ENCODE results near the gene MXRA7.

Gene MXRA7

DNA sequence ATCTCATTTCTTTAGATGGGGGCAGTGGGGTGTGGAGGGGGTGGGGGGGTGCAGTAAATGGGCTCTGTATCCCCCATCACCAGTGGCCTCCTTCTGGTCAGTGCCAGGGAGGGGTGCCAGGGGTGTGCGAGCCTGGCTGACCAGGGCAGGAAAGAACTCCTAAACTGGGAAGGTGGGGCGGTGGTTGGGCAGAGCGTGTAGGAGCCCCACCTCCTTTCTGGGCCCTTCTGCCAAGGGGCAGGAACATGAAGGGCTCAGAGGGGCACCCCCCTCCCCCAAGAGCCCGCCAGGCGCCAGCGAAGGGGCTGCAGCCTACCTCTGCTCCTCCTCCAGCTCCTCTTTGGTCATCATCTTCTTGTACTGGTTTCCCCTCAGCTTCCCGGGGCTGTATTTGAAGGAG is 26.0 kb downstream of the MXRA7 start:
- Histone ChIP-seq H3K27me3 (replicated peaks; ENCODE audit: control insufficient read depth, insufficient read depth, low read length) (no peaks in the 10 kb centered on the region; the same call in none of the 2 replicates), H3K36me3 (ENCODE audit: control insufficient read depth, insufficient read depth, low read length) (no peaks in the 10 kb centered on the region), H3K4me3 (replicated peaks; ENCODE audit: low read depth, low read length) (no peak overlapping the region)
- DNase-seq (ENCODE audit: extremely low read depth, insufficient read length), result no peak
- TF ChIP-seq, protein P1, sequence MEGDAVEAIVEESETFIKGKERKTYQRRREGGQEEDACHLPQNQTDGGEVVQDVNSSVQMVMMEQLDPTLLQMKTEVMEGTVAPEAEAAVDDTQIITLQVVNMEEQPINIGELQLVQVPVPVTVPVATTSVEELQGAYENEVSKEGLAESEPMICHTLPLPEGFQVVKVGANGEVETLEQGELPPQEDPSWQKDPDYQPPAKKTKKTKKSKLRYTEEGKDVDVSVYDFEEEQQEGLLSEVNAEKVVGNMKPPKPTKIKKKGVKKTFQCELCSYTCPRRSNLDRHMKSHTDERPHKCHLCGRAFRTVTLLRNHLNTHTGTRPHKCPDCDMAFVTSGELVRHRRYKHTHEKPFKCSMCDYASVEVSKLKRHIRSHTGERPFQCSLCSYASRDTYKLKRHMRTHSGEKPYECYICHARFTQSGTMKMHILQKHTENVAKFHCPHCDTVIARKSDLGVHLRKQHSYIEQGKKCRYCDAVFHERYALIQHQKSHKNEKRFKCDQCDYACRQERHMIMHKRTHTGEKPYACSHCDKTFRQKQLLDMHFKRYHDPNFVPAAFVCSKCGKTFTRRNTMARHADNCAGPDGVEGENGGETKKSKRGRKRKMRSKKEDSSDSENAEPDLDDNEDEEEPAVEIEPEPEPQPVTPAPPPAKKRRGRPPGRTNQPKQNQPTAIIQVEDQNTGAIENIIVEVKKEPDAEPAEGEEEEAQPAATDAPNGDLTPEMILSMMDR (IDR thresholded peaks at IDR 0.05; ENCODE audit: insufficient read depth, low read length, poor library complexity, severe bottlenecking), result no peak

DNA sequence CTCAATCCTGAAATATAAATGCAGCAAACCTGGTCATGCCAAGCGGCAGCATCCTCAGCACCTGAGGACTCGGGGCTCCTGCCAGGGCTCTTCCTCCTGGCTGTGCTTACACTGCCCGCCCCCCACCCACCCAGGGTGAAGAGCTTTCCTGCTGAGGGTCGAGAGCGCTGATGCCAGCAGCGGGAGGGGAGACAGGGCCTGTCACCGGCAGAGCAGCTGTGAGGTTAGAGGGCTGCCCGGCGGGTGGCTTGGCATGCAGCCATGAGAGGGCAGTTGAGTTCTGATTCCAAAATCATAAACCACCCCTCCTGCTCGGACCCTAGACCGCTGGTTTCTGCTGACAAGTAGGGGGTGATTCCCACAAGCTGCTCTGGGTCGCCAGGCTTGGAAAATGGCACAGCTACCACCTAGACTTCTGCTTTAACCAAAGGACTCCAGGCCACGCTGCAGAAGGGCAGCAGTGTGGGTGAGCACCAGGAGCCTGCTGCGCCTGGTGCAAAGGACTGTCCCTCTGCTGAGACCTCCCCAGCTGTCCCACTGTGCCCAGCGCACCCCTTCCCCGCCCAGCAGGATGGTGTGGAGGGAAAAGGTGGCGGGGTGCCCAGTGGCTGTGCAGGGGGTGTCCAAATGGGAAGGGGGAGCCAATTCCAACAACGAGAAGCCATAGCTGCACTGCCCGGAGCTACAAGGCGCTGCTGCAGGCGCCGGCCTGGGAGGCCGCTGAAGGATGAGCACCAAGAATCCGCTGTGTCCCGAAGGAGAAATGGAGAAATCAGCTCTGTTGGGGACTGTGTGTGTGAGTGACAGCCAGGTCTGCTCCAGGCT is 26.6 kb downstream of the MXRA7 start:
- DNase-seq (ENCODE audit: extremely low read depth, insufficient read length), result no peak
- TF ChIP-seq, protein P1 (IDR thresholded peaks at IDR 0.05; ENCODE audit: insufficient read depth, low read length, poor library complexity, severe bottlenecking), result no peak
- H3K4me3 ChIP-seq (replicated peaks; ENCODE audit: low read depth, low read length), result no peak overlapping the region
- no peaks in the 10 kb centered on the region; the same call in none of the 2 replicates for H3K27me3 ChIP-seq (replicated peaks; ENCODE audit: control insufficient read depth, insufficient read depth, low read length)
- H3K36me3 ChIP-seq (ENCODE audit: control insufficient read depth, insufficient read depth, low read length), result no peaks in the 10 kb centered on the region

DNA sequence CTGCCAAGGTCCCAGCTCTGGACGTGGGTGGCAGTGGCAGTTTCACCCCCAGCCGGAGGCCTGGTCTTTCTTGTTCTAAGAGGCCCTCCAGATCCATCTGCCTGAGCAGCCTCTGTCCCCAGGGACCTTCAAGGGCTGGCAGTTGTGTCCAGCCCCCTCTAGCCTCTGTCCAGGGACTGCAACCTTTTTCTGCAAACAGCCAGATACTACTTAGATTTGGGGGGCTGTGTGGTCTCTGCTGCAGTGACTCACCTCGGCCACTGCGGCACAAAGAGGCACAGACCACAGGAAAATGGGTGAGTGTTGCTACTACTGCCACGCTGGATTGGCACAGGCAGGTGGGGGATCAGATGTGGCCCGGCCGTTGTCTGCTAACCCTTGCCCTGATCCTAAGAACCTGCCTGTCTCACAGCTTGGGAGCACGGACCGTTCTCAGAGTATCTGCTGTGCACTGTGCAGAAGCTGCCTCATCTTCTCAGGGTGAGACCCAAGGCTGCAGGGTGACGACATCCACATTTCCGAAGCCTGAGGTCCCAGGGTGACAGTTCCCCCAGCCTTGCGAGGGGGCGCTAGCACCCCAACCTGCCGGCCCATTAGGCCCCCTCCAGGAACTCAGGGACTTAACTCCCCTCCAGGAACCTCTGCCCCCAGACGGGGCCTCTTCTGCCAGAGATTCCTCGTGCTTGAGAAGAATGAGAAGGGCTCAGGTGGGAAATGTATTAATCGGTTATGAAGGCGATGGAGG is 27.6 kb downstream of the MXRA7 start:
- no peaks in the 10 kb centered on the region for H3K36me3 ChIP-seq (ENCODE audit: control insufficient read depth, insufficient read depth, low read length)
- TF ChIP-seq, protein P1 (IDR thresholded peaks at IDR 0.05; ENCODE audit: insufficient read depth, low read length, poor library complexity, severe bottlenecking), result peak; percentile 25
- H3K4me3 ChIP-seq (replicated peaks; ENCODE audit: low read depth, low read length), result no peak overlapping the region
- H3K27me3 ChIP-seq (replicated peaks; ENCODE audit: control insufficient read depth, insufficient read depth, low read length), result no peaks in the 10 kb centered on the region; the same call in none of the 2 replicates
- DNase-seq (ENCODE audit: extremely low read depth, insufficient read length), result no peak

DNA sequence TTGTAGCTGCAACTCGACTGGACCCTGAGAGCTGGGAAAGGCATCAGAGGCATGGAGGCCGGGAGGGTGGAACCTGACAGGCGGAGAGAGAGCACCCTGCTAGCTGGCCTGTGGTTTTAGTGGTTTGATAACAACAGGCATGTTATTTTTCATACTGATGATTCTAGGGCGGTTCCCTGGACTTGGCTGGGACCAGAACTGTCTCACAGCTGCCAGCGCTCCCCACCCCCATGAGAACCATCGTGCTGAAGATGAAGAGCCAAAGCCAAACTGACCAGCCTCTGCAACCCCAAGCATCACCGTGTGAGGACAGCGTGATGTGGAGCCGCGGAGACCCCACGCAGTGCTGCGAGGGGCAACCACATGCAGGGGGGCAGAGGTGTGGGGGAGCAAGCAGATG is 28.5 kb downstream of the MXRA7 start:
- TF ChIP-seq, protein P1 (IDR thresholded peaks at IDR 0.05; ENCODE audit: insufficient read depth, low read length, poor library complexity, severe bottlenecking), result no peak
- Histone ChIP-seq H3K4me3 (replicated peaks; ENCODE audit: low read depth, low read length) (no peak overlapping the region), H3K27me3 (replicated peaks; ENCODE audit: control insufficient read depth, insufficient read depth, low read length) (no peaks in the 10 kb centered on the region; the same call in none of the 2 replicates), H3K36me3 (ENCODE audit: control insufficient read depth, insufficient read depth, low read length) (no peaks in the 10 kb centered on the region)
- DNase-seq (ENCODE audit: extremely low read depth, insufficient read length), result no peak

DNA sequence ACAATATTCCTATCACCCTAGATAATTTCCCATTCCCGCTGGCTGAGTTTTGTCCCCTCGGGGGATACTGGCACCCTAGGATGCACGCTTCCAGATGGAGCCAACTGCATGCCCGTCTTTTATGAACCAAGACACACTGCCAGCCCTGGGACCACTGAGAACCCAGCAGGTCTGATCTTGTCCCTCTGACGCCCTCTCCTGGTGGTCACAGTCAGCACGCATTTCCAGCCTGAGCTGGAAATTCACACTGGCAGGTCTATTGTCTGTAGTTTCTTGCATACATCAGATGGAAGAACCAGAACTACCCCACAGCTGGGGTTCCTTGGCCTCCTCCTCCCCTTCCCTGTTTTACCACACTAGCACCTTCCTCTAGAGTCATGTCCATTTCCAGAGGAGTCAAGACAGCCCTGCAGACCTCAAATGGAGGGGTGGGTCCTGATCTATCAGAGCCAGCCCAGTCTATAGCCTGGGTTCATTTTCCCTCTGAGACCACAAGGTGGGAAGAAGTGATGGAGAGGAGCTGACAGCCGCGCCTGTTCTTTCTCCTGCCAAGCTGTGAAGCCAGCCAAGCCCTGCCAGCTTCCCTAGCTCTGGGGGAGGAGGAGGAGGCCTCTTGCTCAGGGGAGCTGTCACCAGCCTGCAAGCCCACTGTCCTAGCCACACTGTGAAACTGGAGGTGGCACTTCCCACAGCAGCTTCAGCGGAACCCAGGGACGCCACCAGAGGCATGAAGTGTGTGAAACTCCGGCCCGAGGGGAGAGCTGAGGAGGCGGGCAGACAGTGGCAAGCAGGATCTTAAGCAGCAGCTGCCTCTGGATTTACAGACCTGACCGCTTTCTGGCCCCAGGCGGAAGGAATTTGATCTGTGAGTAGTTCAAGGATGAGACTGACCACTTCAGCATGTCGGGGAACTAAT is 29.3 kb downstream of the MXRA7 start:
- H3K4me3 ChIP-seq (replicated peaks; ENCODE audit: low read depth, low read length), result no peak overlapping the region
- no peak for DNase-seq (ENCODE audit: extremely low read depth, insufficient read length)
- H3K36me3 ChIP-seq (ENCODE audit: control insufficient read depth, insufficient read depth, low read length), result no peaks in the 10 kb centered on the region
- TF ChIP-seq, protein P1 (IDR thresholded peaks at IDR 0.05; ENCODE audit: insufficient read depth, low read length, poor library complexity, severe bottlenecking), result peak; percentile 80
- H3K27me3 ChIP-seq (replicated peaks; ENCODE audit: control insufficient read depth, insufficient read depth, low read length), result no peaks in the 10 kb centered on the region; the same call in none of the 2 replicates

Data from GM06990 (cell line).